Fibroblast of the conjunctiva (primary cell): Measurements from ENCODE around the gene NDRG2.
"Not testable (repeated sequence)": the region's sequence is repeated elsewhere in the genome, so short reads cannot be mapped to it uniquely, and the experiment has no call there.

Experiments used
- DNase-seq: peaks from one replicate; pipeline ENCODE4 v3.0.0-alpha.2; 2010; ENCODE audit warnings: low read depth

NDRG2 gene

DNA sequence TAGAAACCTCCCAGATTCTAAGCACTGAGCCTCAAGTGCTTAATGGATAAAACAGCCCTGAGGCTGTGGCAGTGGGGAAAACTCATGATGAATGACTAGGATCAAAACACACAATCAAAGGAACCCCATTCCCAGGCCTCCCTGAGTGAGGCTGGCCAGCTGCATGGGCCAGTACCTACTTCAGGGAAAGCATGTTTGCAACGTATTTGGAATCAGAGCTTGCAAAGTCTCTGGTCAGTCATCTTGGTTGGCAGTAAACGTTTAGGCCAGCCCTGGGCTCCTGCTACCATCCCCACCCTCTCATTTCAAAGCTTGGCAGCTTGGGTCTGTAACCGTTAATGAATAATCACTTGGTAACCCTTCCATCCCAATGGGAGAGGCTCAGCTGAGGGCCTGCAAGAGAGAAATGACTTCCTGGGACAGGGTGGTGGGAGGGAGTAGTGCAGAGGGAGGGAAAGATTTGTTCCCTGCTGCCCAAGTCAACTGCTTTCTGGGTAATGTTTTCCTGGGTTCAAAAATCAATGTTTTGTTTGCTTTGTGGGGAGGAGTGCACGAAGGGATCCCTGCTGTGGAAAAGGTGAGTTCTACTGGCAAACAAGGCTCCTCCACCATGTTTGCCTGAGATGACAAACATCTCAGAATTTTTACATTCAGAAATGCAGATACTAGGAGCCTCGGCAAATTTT is 30.7 kb upstream of the NDRG2 start:
- DNase-seq: no peak

DNA sequence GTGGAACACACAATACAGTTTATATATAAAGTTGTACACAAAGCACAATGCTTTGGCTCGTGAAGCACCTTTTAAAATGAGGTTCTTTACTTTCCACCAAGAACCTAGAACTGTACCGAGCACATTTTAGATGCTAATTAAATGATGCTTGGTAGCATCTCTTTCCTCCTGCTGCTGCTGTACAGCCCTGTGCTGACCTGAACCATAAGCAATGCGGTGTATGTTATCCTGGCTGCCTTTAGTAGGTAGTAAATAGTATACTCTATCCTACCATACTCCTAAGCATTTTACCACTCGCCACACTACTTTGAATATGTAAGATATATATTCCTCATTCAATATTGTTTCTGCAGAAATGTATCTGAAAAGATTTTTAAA is 29.9 kb upstream of the NDRG2 start:
- no peak for DNase-seq

DNA sequence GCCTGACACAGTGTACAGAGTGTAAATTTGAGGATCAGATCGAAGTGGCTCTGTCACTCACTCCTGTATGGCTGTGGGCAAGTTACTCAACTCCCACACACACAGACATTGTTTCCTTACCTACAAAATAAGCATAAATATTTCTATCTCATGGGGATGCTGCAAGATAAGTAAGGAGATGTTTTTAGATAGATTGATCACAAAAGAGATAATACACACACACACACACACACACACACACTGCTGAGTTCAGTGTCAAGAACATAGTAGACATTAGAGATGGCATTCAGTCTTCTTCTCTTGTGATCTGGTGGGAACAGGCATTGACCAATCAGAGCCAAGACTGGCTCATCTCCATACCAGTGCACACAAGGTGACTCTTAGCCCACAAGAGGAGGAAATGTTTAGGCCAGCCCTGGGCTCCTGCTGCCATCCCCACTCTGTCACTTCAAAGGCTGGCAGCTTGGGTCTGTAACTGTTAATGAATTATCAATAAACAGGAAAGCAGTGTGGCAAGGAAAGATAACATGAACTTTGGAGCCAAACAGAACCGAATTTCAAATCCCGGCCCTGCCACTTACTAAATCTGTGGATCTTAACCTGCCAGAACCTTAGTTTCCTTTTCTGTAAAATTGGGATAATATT is 29.4 kb upstream of the NDRG2 start:
- DNase-seq: no peak

DNA sequence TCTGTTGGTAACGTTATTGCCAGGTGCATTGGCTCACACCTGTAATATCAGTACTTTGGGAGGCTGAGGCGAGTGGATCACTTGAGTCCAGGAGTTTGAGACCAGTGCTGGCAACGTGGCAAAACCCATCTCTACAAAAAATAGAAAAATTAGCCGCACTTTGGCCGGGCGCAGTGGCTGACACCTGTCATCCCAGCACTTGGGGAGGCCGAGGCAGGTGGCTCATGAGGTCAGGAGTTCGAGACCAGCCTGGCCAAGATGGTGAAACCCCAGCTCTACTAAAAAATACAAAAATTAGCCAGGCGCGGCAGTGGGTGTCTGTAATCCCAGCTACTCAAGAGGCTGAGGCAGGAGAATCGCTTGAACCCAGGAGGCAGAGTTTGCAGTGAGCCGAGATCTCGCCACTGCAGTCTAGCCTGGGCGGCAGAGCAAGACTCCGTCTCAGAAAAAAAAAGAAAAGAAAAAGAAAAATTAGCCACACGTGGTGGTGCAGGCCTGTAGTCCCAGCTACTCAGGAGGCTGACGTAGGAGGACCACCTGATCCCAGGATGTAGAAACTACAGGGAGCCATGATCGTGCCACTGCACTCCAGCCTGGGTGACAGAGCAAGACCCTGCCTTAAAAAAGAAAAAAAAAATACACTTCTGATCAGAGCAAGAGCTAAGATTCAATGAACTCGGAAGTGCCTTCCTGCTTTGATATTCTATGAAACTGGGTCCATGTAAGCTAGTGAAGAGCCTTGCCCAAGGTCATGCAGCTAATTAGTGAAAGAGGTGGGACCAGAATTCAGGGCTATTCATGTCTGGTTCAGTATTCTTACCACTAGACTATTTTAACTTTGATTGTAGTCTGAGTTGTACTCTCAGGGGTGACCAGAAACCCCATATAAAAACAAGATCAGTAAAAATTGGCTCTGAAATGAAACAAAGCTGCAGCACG is 28.6 kb upstream of the NDRG2 start:
- no peak for DNase-seq

DNA sequence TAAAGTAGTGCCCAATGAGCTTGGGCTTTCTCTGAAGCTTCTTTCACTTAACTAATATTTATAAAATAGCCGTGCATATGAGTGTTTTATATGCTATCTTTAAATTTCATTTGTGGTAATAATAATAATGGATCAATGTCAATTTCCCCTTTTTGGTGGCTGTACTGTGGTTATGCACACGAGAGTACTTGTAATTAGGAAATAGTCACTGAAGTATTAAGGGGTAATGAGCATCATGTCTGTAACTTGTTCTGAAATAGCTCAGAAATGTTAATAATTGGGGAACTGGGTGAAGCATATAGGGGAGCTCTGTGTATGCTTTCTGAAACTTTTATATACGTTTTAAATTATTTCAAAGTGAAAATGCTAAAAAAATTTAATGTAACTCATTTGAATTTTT is 25.7 kb upstream of the NDRG2 start:
- no peak for DNase-seq

DNA sequence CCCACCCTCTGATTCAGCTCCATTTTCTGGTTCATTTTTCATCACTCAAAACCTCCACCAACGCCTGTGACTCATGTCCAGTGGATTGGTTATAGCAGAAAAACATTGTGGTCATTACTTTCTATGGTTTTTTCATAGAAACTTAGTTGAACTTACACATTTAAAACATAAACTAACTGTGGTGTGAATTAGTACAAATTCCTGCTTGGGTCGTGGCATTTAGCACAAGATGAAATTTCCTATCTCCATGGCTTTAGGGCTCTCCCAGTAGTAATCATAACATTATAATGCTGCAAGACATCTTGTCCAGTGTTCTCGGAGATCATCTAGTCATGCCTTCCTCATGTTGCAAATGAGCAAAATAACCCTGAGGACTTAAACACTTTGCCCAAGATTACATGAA is 24.4 kb upstream of the NDRG2 start:
- DNase-seq: no peak

DNA sequence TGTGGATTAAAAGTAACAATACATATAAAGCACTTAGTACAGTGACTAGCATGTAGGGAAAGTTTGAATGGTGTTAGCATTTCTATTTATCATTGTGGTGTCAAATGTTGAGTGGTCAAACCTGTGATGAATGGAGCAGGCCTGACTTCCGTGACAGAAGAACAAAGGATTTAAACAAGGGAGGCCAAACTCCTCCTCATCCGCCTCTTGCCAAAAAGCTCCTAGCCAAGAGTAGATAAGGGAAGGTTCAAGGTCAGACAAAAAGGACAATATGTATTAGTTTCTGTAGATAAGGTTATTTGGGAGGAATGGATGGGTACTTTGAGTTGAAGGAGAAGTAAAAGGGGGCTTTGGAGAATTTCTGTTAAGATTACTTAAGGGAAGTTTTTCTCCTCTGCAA is 23.8 kb upstream of the NDRG2 start:
- no peak for DNase-seq

DNA sequence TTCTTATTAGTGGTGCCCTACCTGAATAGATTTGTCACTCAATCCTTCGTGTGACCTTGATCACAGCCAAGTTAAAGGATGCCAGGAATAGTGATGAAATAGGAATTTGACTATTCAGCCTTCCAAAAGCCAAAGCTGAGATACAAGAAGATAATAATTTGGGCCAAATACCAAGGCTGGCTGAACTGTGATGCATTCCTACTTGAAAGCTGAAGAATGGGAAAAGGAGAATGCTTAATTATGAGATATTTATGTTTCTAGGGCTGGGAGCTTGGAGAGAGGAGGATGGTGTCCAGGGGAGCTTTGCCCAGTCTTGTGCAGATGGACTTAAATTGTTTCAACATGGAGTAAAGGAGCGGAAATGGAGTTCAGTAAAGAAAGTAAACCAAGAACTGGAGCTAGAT is 22.5 kb upstream of the NDRG2 start:
- DNase-seq: no peak

DNA sequence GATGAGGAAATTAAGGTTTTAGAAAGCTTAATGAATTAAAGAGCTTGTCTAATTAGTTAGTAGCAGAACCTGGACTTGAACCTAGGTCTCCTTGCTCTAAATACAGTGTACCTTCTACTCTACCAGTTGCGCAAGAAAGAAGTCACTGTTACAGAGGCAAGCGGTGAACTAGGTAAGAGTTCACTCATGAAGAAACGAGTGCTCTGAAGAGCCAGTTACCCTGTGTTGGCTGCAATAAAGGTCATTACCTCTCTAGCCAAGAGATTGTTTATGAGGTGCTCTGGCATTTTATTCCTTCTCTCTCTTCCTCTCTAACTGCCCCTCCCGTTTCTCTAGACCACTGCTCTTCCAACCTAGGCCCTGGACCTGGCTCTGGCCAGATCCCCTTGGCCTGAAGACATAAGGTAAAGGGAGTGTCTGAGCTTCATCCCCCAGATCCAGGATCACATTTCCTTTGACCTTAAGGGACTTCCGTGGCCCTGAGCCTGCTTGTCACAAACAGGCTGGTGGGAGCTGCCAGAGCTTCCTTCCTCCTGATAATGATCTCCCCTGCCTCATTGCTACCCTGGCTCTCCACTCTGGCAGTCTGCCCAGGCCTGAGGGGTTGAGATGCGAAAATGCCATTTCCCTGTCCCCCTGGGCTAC is 19.2 kb upstream of the NDRG2 start:
- DNase-seq: no peak

DNA sequence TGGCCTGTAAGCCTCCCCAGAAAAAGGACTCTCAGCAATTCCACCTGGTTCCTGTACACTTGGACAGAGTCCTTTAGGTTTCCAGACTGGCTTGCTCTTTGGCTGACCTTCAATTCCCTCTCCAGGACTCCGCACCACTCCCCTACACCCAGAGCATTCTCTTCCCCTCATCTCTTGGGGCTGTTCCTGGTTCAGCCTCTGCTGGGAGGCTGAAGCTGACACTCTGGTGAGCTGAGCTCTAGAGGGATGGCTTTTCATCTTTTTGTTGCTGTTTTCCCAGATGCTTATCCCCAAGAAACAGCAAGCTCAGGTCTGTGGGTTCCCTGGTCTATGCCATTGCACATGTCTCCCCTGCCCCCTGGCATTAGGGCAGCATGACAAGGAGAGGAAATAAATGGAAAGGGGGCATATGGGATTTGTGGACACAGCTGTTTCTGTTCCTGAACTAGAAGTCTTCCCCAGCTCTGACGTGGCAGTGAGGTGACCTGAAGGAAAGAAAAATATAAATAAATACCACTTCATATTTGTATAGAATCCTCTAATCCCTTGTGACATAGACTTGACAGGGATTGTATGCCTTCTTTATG is 18.6 kb upstream of the NDRG2 start:
- no peak for DNase-seq

DNA sequence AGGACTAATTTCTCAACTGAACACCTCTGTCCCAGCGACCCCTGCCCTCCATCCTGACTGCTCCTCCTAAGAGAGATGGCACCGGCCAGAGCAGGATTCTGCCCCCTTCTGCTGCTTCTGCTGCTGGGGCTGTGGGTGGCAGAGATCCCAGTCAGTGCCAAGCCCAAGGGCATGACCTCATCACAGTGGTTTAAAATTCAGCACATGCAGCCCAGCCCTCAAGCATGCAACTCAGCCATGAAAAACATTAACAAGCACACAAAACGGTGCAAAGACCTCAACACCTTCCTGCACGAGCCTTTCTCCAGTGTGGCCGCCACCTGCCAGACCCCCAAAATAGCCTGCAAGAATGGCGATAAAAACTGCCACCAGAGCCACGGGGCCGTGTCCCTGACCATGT is 18.1 kb upstream of the NDRG2 start:
- DNase-seq: no peak

DNA sequence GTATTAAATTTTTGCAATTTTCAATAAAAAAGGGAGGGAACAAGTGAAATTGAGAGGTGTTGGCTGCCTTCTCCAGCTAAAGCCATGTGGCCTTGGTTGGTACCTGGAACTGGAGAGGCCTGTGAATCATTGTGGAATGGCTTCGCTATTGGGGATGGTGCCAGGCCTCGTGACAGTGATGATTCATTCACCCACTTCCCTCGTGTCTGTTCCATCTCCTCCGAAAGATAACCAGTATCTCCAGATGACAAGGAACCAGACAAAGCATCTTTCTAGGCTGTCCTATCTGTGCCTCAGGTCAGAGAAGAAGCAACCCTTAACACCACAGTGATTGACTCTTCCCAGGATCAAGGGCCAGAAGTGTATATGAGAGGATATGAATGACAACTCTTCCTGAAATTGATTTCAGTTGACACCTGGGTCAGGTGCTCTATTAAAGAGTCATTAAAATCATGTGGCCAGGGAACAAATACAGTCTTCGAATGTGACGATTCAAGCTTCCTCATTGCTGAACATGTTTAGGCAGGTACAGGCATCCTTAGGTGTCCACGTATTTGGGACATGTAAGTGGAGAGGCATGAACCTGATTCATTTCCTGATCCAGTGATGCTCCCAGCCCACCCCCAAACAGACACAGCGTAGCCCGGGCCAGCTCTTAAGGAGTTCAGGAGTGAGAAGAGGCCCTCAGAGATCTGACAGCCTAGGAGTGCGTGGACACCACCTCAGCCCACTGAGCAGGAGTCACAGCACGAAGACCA is 17.0 kb upstream of the NDRG2 start, which contains the start of gene RNASE7:
Gene RNASE7, plus strand, starts transcription at position 687 of the 758 bp plus-strand sequence. CDS start 631 bp downstream, outside the sequence.
- no peak for DNase-seq

DNA sequence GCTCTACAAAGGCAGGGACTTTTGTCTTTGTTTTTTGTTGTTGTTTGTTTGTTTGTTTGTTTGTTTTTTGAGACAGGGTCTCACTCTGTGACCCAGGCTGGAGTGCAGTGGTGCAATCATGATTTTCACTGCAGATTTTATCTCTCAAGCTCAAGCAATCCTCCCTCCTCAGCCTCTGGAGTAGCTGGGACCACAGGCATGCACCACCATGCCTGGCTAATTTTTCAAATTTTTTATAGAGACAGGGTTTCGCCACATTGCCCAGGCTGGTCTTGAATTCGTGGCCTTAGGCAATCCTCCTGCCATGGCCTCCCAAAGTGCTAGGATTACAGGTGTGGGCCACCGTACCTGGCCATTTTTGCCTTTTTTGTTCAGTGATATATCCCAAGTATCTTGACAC is 16.1 kb upstream of the NDRG2 start:
- DNase-seq: not testable (repeated sequence)

DNA sequence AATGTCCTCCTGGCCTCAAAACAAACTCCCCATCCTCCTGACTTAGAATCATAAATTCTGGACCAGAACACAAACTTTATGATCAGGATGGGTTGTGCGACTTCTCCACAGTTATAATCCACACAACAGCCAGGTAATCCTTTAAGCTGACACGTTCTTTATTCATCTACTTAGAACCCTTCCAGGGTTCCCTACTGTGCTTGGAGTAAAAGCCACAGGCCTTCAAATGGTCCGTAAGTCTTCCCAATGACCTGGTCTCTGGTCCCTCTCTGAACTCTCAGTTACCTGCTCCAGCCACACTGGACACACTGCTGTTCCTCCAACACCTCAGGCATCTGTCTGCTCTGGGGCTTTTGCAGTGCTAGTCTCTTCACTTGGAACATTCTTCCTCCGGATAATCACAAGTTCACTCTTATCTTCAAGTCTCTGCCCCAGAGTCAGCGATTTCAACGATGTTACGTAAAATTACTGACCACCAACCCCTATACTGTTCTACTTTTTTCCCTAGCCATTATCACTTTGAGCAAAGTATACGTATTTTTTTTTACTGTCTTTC is 15.6 kb upstream of the NDRG2 start:
- no peak for DNase-seq

DNA sequence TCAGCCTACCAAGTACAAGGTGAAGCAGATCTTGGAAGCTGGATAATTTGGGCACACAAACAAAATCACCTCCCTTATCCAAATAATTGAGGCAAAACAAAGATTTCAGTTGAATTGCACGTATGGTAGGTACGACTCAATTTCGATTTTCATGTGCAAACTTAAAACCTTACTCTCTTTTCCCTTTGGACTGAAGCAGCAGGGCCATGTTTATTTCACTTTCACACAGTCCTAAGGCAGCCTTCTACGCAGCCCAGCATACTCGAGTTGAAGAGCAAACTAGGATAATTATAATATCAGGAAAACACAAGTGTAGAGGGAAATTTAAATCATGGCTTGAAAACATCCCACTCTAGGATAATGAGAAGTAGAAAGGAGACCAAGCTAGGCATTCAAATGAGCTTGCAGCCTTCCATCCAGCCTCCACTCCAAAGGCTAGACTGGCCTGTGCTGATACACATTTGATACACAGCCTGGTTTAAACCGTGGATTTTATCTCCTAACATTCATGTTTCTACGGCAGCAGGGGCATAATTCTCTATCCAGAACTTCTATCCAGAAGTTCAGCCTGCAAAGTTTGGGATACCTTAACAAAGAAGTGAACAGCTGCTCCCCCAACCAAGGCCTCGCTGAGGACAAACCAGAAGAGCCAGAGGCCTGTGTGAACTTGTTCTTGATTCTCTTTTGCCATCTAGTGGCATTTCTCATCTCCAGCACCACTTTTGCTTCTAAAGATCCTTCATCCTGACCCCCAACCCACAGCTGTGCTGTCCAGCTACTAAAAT is 14.9 kb upstream of the NDRG2 start:
- DNase-seq: peak; percentile 49

DNA sequence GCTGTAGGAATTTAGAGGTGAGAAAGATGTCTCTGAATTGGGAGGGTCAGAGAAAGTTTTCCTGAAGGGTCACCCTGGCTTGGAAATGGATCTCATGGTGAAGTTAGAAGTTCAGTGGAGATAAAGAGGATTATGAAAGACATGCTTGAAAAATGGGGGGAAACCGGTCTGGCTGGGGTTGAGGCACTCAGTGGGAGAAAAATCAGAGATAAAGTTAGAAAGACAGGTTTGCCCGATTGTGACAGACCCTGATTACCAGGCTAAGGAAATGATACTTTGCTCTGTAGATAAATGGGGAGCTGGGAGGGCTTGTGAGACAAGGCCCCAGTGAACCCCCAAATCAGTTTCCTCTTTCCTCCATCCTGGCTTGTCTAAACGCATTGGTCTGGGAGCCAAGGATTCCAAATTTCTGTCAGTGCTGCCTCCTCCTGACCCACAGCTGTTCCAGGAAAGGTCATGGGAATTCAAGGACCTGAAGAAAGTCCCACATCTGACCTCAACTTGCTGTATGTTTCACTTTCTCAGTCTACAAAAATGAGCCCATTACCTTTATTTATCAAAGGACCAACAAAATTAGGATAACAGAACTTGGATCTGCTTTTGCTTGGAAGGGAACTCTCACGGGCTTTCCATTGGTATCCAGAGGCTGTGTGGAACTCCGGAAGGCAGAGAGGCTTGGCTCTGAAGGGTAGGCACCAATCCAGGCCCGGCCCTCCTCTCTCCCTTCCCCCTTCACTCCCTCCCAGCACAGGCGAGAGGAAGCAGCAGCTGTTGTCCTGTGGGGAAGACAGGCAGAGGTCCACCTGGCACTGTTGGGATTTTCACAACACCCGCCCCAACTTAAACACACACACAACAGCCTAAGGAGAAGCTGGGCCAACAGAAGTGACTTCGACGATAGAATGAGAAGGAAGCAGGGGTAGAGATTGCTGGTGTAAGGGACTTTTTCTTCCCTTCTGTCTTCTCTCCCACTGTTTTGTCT is 13.9 kb upstream of the NDRG2 start:
- peak; percentile 40 for DNase-seq

DNA sequence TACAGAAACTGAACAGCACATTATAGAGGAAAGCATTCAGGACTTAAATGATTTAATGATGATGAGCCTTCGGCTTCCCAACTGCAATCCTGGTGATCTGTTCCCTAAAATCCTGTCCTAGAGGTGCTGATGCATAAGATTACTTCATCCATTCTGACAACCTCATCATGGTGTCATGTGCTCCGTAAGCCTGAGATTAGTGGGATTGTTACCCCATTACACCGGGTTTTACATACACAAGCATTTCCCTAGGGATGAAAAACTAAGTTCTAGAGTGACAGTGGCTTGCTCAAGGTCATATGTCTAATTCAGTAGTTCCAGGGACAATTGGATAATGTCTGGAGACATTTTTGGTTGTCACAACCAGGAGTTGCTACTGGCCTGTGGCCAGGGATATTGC is 12.3 kb upstream of the NDRG2 start:
- no peak for DNase-seq

DNA sequence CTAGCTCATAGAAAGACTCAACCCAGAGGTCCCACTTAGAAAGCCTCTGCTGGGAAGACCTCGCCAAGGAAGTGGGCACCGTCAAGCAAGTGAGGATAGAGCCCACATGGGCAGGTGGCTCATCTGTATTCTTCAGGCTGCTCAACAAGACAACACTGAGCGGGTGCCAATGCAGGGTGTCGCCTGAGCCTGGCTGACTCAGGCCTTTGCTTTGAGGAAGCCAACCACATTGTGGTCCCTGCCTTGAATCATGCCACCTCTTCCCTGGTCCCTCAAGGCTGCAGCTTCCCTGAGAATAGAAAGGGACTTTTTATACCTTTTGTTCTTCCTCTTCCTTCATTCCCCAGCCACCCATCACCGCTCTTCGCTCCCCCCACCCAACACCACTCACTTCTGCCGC is 11.9 kb upstream of the NDRG2 start:
- no peak for DNase-seq

DNA sequence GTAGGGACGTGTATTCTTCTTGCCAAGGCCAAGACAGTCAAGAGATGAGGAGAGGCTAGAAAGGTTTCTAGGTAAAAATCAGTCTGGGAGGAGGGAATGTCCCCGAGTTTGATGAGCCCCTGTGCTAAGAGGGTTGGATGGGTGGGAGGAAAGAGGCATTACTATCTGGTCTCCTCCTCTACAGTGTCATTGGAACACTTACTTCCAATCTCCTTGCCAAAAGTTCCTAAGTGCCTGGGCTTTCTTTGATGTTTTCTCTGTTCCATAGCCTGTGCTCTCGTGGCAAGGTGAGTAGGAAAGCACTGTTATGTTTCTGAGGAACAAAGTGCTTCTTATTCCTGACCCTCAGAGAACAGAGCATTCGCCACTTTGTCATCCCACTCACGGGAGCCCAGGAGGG is 9.8 kb upstream of the NDRG2 start, which contains the start of gene RNASE13:
Gene RNASE13, minus strand, starts transcription at position 101 of the 400 bp plus-strand sequence. CDS start 519 bp downstream, outside the sequence.
- DNase-seq: no peak
